ENCODE results near the gene ISG20L2.
"Not testable (repeated sequence)": the region's sequence is repeated elsewhere in the genome, so short reads cannot be mapped to it uniquely, and the experiment has no call there.

The ISG20L2 gene, protein sequence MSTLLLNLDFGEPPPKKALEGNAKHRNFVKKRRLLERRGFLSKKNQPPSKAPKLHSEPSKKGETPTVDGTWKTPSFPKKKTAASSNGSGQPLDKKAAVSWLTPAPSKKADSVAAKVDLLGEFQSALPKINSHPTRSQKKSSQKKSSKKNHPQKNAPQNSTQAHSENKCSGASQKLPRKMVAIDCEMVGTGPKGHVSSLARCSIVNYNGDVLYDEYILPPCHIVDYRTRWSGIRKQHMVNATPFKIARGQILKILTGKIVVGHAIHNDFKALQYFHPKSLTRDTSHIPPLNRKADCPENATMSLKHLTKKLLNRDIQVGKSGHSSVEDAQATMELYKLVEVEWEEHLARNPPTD

DNA sequence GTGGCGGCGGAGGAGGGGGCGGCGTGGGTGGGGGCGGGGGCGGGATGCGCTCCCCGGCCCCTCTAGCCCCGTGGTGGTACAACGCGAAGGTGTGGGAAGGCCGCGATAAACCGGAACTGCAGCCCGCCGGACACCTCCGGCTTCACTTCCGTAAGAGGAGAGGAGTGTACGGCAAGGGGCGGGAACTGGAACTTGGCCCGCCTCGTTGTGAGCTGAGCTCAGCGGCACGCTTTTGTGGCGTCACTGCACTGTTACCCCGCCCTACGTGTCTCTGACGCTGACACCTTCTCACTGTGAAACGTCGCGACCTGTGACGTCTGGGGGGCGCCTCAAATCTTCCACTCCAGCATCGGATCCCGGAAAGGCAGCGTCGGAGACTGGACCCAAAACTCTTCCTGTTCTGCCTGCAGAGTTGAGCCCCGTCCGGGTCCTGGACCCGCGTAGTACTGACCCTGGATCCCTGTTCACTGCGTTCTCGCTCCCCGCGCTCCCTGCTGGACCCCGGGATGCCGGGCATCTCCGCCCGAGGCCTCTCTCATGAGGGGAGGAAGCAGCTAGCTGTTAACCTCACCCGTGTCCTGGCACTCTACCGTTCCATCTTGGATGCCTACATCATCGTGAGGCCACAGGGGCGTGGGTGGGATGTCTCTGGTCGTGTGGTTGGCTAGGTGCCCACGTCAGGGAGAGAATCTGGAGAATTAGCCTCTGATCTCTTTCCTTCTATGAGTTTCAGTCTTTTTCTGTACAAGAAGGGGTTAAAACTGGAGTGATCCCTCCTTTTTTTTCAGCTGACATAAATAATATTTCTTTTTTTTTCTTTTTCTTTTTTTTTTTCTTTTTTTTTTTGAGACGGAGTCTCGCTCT, at the start of gene ISG20L2:
TSS of gene ISG20L2 (minus strand) at position 168 of the 864 bp plus-strand sequence. CDS start 1,114 bp downstream, outside the sequence.
- peak; percentile 99 for DNase-seq

DNA sequence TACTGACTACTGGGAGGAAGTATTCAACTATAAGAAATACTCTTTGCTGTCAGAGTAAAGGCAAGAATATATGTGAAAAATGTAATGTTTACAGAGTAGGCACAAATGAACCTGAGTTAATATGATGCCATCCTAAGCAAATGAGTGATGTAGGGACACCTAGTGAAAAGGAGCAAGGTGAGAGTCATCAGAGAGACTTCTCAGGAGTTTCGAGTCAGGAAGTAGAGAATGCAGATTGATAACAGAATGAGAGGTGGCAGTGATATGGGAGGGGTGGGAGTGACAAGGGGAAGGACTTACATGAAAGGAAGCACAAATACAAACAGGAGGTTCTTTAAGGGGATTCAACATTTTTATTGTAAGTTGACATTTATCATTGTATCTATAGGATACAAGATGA, 49.0 kb upstream of the ISG20L2 start:
- no peak for DNase-seq

DNA sequence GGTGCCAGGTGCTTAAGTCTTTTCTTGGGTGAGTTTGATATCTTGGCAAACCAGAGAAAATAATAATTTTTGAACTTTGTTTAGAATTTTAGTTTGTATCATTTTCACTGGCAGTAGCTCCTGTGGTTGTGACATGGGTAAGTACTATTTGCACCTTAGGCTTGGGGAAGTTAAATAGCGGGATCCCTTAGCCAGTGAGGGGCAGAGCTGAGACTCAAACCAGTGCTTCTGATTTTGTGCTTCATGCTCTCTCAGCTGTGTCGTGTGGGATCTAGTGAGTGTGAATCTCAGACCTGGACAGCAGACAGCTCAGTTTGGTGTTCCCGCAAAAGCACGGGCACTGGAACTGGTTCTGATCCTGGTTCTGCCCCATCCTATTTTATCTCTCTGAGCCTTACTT, 48.4 kb upstream of the ISG20L2 start:
- no peak for DNase-seq

DNA sequence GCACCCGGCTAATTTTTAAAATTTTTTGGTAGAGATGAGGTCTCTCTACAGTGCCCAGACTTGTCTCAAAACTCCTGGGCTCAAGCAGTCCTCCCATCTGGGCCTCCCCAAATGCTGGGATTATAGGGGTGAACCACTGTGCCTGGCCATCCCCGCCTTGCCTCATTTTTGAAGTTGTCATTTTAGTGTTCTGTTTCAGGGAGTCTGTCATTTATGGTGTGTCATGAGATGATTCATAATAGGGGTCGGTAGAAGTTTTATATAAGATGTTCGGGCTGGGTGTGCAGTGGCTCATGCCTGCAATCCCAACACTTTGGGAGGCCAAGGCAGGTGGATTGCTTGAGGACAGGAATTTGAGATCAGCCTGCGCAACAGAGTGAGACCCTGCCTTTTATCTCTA, 47.2 kb upstream of the ISG20L2 start:
- no peak for DNase-seq

DNA sequence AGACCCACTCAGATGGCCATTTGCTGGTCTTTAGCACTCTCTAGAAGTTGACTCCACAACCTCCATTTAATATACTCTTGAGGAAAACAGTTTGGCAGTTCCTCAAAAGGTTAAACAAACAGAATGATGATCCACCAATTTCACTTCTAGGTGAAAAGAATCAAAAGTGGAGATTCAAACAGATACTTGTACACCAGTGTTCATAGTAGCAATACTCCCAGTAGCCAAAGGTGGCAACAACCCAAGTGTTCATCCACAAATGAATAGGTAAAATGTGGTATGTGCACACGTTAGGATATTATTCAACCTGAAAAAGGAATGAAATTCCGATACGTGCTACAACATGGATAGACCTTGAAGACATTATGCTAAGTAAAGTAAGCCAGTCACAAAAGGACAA, 45.0 kb upstream of the ISG20L2 start:
- no peak for DNase-seq

DNA sequence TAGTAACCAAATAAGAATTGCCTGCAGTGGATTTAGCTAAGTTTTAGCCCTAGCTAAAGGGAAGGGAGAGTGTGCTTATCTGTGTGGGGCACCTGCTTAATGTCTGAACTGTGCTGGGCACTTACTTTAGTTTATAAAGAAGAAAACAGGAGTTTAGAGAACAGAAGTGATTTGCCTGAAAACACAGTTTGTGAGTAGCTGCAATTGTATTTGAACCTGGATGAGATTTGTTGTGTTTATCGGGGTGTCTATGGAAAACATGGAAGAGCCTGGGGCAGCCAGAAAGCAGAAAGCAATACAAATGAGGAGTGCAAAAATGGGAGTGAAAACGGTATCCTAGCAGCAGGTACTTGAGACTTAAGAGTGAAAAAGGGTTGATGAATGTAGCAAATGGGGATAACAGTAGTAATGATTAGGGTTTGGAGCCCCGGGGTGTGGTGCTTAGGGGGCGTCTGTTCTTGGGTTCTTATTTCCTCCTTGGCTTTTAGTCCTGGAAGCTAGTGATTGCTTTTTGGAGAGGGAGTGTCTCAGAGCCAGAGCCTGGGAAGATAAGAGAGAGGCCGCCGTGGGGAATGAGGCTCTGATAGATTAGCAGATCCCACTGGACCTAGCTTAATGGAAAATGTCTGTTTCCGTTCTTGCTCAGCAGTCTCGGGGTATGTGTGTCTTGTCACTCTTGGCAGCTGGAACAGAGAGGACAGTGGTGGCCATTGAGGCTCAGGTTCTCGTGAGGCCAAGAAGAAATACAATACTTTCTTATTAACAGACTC, 44.3 kb upstream of the ISG20L2 start:
- DNase-seq = no peak

DNA sequence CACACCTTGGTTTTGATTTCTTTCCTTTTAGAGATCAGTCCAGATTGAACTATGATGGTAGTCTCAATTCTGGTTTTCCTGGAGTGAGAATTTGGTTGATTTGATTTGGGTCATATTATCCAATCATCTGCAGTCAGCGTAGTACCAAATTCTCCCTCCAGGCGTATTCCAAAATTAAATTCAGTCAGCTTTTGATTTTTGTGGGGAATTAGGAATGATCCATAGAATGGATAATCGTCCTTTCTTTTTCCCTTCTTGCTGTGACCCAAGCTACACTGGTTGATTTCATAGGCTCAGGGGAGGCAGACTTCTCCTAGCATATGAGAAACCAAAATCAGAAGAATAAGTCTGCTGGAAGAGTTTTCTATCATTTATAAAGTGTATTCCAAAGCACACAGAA, 43.7 kb upstream of the ISG20L2 start:
- no peak for DNase-seq

DNA sequence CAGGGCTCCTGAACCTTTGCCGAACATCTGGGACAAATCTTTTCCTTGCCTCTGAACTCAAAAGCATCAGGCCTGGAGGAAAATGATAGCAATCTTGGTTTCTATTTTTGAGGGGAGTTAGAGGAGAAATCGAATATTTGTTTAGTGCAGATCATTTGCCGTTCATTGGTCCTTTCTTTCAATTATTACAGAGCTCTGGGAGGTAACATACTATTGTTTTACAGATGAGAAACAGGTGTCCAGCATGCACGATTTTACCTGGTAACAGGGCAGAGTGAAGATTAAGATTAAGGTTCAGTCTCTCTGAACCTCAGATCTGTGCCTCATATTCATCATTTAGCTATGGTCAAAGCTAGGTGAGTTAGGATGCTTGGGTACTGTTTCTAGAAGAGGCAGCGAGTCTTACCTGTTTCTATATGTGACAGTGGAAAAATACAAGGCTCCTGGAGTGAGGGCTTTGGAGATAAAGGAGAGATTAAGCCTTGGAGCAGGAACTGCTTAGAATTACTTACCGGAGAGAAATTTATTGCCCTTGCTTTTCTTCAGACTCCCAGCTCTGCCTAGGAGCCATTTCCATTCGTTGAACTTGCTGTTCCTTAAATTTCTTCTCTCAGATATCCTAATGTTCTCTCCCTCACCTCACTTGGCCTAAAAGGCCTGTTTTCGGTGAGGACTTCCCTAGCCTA, 40.2 kb upstream of the ISG20L2 start:
- no peak for DNase-seq

DNA sequence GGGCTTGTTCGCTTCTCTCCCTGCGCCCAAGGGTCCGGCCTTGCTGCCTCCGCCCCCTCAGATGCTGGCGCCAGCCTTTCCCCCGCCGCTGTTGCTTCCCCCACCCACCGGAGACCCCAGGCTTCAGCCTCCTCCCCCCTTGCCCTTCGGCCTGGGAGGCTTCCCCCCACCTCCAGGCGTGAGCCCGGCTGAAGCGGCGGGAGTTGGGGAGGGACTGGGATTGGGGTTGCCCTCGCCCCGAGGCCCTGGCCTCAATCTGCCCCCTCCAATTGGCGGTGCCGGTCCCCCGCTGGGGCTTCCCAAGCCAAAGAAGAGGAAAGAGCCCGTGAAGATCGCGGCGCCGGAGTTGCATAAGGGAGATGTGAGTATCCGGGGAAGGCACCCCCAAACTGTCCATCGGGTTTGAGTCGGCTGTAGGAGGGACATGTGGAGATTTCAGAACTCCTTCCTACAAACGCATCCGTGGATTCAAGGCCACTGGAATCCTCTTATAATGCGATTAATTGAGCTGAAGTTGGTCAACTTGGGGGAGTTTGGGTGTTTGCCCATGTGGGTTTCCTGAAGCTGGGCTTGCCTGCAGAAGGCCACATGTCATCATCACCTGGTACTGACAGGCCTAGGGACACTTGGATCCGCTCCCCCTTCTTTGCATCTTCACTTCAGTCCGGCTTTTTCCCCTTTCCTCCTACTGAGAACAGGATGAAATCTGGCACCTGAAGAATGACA, 39.5 kb upstream of the ISG20L2 start:
- no peak for DNase-seq

DNA sequence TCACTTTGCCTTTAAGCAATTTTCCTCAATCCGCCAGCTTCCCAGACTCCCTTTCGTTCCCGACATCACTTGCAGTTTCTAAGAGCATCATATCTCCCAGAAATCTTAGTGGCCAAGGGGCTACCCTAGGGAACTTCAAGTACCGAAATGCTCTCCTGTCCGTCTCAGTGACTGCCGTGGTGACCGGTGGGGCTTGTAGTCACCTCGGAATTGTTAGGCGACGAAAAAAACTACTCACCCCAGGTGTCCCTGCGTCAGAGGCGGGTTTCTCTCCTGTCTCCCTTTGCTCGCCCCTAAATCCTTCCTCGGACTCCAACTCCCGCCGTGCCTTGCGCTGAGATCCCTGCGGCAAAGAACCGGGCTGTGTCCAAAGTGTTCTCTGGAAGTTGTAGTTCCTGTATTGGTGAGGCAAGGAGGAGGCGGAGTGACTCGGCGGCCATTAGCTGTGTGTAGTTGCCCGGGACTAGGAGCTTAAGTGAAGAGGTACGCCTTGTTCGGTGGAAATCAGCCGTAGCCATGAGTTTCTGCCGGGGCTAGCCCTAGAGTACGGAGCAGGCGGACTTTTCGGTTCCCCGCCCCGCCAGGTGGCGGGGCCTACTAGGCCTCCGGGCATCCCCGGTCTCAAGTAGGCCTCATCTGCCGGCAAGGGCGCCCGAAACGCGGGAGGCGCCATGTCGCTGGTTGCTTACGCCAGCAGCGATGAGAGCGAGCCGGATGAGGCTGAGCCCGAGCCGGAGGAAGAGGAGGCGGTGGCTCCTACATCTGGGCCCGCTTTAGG, 38.7 kb upstream of the ISG20L2 start, which contains the start of gene PRCC:
TSS of gene PRCC (plus strand) at position 435 of the 778 bp plus-strand sequence. CDS start at position 672, 237 bp downstream.
- DNase-seq = peak; percentile 100

DNA sequence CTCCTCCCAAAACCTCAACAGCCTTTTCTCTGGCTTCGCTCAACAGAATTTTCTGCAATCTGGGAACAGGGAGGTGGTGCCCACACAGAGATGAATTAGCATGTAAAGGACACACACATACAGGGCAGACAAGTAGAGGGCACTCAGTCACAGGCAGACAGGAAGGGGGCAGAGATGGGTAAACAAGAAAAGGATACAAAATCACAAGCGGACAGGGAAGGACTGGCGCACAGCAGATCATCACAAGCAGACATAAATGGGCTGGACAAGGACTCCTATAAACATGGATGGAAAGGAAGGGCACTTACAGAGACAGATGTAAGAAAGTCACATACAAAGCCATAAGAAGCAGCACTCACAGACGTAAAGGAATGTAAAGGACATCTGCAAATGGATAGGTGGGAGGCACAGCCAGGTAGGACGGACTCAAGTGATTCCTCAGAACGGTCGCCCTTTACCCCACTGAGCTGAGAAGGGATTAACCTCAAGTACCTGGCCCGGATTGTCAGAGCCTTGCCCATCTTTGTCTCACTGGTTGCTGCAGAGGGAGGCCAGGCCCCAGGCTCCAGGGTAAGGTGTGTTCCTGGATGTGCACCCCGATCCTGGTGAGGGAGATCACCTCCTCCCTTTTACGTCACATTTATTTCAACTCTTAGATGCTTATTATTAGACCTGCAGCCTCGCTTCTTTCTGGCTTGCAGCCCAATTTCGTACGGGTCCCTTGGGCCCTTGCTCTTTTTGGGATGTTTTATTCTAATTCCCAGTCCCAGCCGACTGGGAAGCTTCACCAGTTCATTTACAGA, 37.9 kb upstream of the ISG20L2 start:
- DNase-seq = peak; percentile 56

DNA sequence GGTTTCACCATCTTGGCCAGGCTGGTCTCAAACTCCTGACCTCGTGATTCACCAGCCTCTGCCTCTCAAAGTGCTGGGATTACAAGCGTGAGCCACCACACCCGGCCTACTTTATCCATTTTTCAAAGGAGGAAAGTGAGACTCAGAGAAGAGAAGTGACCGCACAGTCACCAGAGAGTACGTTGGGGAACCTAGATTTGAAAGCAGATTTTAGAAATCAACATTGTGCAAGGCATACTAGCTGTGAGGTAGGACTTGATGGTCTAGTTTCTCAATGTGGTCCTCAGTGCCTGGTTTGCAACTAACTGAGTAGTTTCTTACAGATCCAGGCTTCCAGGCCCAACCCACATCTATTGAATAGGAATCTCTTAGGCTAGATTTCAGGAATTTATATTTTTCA, 37.1 kb upstream of the ISG20L2 start:
- DNase-seq = no peak

DNA sequence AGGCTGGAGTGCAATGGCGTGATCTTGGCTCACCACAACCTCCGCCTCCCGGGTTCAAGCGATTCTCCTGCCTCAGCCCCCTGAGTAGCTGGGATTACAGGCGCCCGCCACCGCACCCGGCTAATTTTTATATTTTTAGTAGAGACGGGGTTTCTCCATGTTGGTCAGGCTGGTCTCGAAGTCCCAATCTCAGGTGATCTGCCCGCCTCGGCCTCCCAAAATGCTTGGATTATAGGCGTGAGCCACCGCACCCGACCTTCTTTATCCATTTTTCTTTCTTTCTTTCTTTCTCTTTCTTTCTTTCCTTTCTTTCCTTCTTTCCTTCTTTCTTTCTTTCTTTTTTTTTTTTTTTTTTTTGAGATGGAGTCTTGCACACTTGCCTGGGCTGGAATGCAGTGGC, 36.6 kb upstream of the ISG20L2 start:
- DNase-seq = not testable (repeated sequence)

DNA sequence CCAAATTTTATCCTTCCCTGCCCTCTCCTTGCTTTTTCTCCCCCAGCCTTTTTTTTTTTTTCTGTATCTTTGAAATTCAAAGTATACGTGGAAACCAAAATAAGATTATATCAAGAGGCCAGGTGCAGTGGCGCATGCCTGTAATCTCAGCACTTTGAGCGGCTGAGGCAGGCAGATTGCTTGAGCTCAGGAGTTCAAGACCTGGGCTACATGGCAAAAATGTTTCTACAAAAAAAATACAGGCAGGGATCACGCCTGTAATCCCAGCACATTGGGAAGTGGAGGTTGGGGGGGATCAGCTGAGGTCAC, 32.2 kb upstream of the ISG20L2 start:
- no peak for DNase-seq

DNA sequence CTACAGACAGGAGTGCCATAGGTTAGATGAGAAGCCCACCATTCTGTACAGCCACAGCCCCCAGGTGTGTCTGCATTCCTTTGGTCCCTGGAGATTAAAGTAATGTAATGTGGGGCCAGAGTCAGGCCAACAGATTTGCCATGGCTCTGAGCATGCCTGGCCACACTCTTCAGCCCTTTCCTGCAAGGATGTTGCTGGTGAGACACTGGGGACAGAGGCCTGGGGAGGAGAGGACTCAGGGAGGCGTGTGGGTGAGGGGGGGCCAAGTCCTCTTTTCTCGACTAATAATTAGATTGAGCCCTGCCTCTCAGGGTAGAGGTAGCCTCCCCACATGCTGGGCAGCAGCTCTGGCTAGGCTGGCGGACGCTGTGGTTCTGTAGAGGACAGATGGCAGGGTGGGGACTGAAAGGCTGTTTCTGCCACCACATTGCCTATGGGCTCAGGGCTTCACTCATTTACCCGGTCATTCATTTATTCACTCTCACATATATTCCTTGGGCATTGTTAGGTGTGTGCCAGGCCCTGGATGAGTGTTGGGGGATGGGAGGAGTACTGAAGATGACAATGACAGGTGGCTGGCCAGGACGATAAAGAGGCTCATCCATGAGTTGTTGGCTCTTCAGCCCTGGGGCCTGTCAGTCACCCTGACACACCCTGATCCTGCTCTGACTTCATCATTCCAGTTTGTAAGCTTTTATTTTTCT, 31.7 kb upstream of the ISG20L2 start:
- DNase-seq = no peak

DNA sequence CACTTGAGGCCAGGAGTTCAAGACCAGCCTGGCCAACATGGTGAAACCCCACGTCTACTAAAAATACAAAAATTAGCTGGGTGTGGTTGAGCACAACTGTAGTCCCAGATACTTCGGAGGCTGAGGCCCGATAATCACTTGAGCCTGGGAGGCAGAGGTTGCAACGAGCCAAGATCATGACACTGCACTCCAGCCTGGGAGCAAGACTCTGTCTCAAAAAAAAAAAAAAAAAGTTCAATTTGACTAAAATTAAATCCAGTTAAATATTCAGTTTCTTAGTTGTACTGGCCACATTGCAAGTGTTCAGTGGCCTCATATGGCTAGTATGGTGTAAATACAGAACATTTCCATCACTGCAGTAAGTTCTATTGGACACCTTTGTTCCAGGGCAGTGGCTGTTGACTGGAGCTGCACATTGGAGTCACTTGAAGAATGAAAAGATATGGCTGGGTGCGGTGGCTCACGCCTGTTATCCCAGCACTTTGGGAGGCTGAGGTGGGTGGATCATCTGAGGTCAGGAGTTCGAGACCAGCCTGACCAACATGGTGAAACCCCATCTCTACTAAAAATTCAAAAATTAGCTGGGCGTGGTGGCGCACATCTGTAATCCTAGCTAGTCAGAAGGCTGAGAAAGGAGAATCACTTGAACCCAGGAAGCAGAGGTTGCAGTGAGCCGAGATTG, 29.1 kb upstream of the ISG20L2 start:
- DNase-seq = not testable (repeated sequence)

DNA sequence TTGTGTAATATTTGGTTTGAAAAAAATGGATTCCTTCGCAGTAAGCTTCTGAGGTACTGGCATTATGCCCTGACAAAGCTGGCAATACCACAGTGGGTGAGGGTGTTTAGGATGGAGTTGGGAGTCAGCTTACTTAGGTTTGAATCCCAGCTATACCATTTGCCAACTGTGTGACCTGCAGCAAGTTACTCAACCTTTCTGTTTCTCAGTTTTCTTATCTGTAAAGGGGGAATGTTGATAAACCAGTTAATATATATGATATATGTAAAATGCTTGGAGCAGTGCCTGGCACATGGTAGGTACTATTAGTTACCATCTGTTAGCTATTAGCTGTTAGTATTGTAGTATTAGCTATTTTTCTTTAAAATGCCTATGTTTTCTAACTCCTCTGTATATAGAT, 27.8 kb upstream of the ISG20L2 start:
- DNase-seq = no peak

DNA sequence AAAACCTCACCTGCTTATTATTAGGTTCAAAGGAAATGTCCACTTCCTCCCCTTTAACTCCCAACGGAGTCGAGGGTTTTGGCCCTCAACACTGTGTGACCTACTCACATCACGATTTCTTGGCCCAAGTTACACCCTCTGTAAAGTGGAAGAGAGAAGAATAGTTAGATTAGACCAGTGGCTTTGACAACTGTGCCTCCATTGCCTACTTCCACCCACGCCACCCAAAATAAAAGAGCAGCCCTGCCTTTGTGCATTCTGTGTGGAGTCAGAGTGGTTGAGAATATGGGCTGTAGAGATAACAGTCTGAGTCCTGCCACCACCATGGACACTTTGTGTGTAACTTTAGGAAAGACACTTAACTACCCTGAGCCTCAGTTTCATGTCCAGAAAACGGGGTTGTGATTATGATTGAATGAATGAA, 27.0 kb upstream of the ISG20L2 start:
- DNase-seq = no peak

DNA sequence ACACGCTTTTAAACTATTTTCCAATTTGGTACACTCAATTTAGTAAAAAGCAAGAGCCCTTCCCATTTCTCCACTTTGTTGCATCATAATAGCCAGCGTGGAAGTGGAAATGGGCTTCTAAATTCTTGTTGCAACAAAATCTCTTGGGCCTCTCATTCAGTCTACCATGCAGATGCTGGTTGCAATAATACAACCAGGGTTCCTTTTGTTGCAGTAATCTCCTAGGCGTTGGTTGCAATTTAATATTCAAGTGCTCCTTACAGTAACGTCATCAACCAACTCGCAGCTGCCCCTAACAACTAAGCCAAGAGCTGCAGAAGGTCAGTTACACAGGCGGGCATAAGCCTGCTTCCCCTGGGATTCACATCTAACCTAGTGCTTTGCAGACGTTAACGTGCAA, 25.7 kb upstream of the ISG20L2 start:
- DNase-seq = no peak

Data from SHP77 treated with DMSO at 0.1 percent for 48 hours (cell line).